Mesendoderm (in vitro differentiated cells): ENCODE results near the gene CCDC6.

Experiments
- DNase-seq: peaks from one replicate; pipeline ENCODE4 v3.0.0; 2013
- H2AK5ac ChIP-seq: 2 replicates; pipeline ENCODE4 v1.6.1; 2013; ENCODE audit warnings: low read length, inconsistent platforms
- H2BK120ac ChIP-seq: 2 replicates; pipeline ENCODE4 v1.6.1; 2013; ENCODE audit warnings: low read depth, mild to moderate bottlenecking, low read length, moderate library complexity, mixed read lengths
- H2BK15ac ChIP-seq: replicated peaks from 2 replicates; pipeline ENCODE4 v1.6.1; 2013; ENCODE audit warnings: low read depth, mild to moderate bottlenecking, moderate library complexity
- H2BK5ac ChIP-seq: 2 replicates; pipeline ENCODE4 v1.6.1; 2013; ENCODE audit warnings: low read length, inconsistent platforms
- H3K18ac ChIP-seq: 2 replicates; pipeline ENCODE4 v1.6.1; 2013; ENCODE audit warnings: mild to moderate bottlenecking, low read length, mixed read lengths
- H3K23ac ChIP-seq: one replicate; pipeline ENCODE4 v1.6.1; 2013; ENCODE audit warnings: low read length
- H3K27ac ChIP-seq: 2 replicates; pipeline ENCODE4 v1.5.1; 2013; ENCODE audit warnings: low read depth, mild to moderate bottlenecking, inconsistent platforms, low read length, moderate library complexity
- H3K27me3 ChIP-seq: 2 replicates; pipeline ENCODE4 v1.6.1; 2013; ENCODE audit warnings: low read length, control low read depth, mild to moderate bottlenecking, inconsistent platforms; ENCODE audit not compliant: insufficient read depth, poor library complexity
- H3K36me3 ChIP-seq: 2 replicates; pipeline ENCODE4 v1.6.1; 2013; ENCODE audit warnings: low read length, inconsistent platforms; ENCODE audit not compliant: control insufficient read depth, insufficient read depth
- H3K4ac ChIP-seq: one replicate; pipeline ENCODE4 v1.6.1; 2013; ENCODE audit warnings: low read depth, mild to moderate bottlenecking, low read length, moderate library complexity
- H3K4me1 ChIP-seq: 2 replicates; pipeline ENCODE4 v1.6.1; 2013; ENCODE audit warnings: low read depth, low read length, inconsistent platforms; ENCODE audit not compliant: control insufficient read depth
- H3K4me2 ChIP-seq: 2 replicates; pipeline ENCODE4 v1.6.1; 2013; ENCODE audit warnings: low read length
- H3K4me3 ChIP-seq: 2 replicates; pipeline ENCODE4 v1.5.1; 2013; ENCODE audit warnings: mild to moderate bottlenecking, low read length
- H3K56ac ChIP-seq: one replicate; pipeline ENCODE4 v1.6.1; 2013; ENCODE audit warnings: low read length
- H3K79me1 ChIP-seq: 2 replicates; pipeline ENCODE4 v1.6.1; 2013; ENCODE audit warnings: low read length, inconsistent platforms
- H3K79me2 ChIP-seq: 2 replicates; pipeline ENCODE4 v1.6.1; 2013; ENCODE audit warnings: mild to moderate bottlenecking, low read length; ENCODE audit not compliant: control insufficient read depth, insufficient read depth
- H3K9ac ChIP-seq: 2 replicates; pipeline ENCODE4 v1.6.1; 2013; ENCODE audit warnings: low read length, inconsistent platforms
- H4K5ac ChIP-seq: one replicate; pipeline ENCODE4 v1.6.1; 2013; ENCODE audit warnings: low read length
- H4K8ac ChIP-seq: one replicate; pipeline ENCODE4 v1.6.1; 2013; ENCODE audit warnings: low read depth, mild to moderate bottlenecking, control low read depth, low read length, moderate library complexity
- WGBS: extraction: QIAGEN DNeasy Blood & Tissue Kit; methylation state at CpG from one replicate; pipeline ENCODE4 v1.1.7; 2013; ENCODE audit warnings: low lambda C conversion rate, missing lambda C conversion rate; ENCODE audit not compliant: insufficient coverage; ENCODE audit errors: extremely low coverage; 5-methylcytosine and 5-hydroxymethylcytosine counted together

CCDC6 gene

GRCh38 chr10:59851864-59852263 lies 54.5 kb downstream of the CCDC6 start:
- H3K4me2 ChIP-seq, result no peak overlapping the region
- H3K18ac ChIP-seq, result no peak overlapping the region
- no peak overlapping the region for H3K56ac ChIP-seq
- H3K79me1 ChIP-seq, result no peaks in the 10 kb centered on the region
- no peak overlapping the region for H3K4me3 ChIP-seq
- no peak overlapping the region for H3K23ac ChIP-seq
- H3K9ac ChIP-seq, result no peak overlapping the region
- H3K79me2 ChIP-seq, result peaks cover 10% of the 10 kb centered on the region
- H3K27me3 ChIP-seq, result no peaks in the 10 kb centered on the region
- H2AK5ac ChIP-seq, result no peak overlapping the region
- WGBS, result no CpG with 5 or more reads among the region's 4 CpGs
- no peak overlapping the region for H4K8ac ChIP-seq
- H3K4ac ChIP-seq, result no peak overlapping the region
- H2BK15ac ChIP-seq, result no peak overlapping the region
- H3K27ac ChIP-seq, result no peak overlapping the region
- H3K4me1 ChIP-seq, result no peaks in the 10 kb centered on the region
- H4K5ac ChIP-seq, result no peak overlapping the region
- no peak overlapping the region for H2BK120ac ChIP-seq
- no peaks in the 10 kb centered on the region for H3K36me3 ChIP-seq
- no peak for DNase-seq
- H2BK5ac ChIP-seq, result no peak overlapping the region

GRCh38 chr10:59847888-59848287 lies 58.5 kb downstream of the CCDC6 start:
- H3K36me3 ChIP-seq, result no peaks in the 10 kb centered on the region
- no peak overlapping the region for H3K23ac ChIP-seq
- H2BK15ac ChIP-seq, result no peak overlapping the region
- no peak overlapping the region for H4K8ac ChIP-seq
- no peak overlapping the region for H2BK5ac ChIP-seq
- no peak overlapping the region for H3K27ac ChIP-seq
- H3K9ac ChIP-seq, result no peak overlapping the region
- H2AK5ac ChIP-seq, result no peak overlapping the region
- H2BK120ac ChIP-seq, result no peak overlapping the region
- DNase-seq, result peak; percentile 16
- no peaks in the 10 kb centered on the region for H3K79me2 ChIP-seq
- no peak overlapping the region for H3K4ac ChIP-seq
- no peaks in the 10 kb centered on the region for H3K79me1 ChIP-seq
- H4K5ac ChIP-seq, result no peak overlapping the region
- H3K4me1 ChIP-seq, result no peaks in the 10 kb centered on the region
- no peak overlapping the region for H3K18ac ChIP-seq
- WGBS, result no CpG with 5 or more reads among the region's 7 CpGs
- H3K27me3 ChIP-seq, result no peaks in the 10 kb centered on the region
- H3K4me2 ChIP-seq, result no peak overlapping the region
- H3K4me3 ChIP-seq, result no peak overlapping the region
- H3K56ac ChIP-seq, result no peak overlapping the region

- Histone ChIP-seq H3K56ac (no peak overlapping the region), H3K23ac (no peak overlapping the region), H2BK15ac (no peak overlapping the region), H3K4me2 (no peak overlapping the region), H3K18ac (no peak overlapping the region), H3K79me1 (no peaks in the 10 kb centered on the region), H4K8ac (no peak overlapping the region), H3K4me1 (no peaks in the 10 kb centered on the region), H2BK120ac (no peak overlapping the region), H2BK5ac (no peak overlapping the region), H4K5ac (no peak overlapping the region), H3K79me2 (no peaks in the 10 kb centered on the region), H3K27me3 (no peaks in the 10 kb centered on the region), H3K36me3 (no peaks in the 10 kb centered on the region), H3K27ac (no peak overlapping the region), H3K9ac (no peak overlapping the region), H3K4ac (no peak overlapping the region), H3K4me3 (no peak overlapping the region), H2AK5ac (no peak overlapping the region)
- DNase-seq, result peak; percentile 93
- no CpG with 5 or more reads among the region's 2 CpGs for WGBS
Observed at GRCh38 chr10:59847326-59847725, 59.0 kb downstream of the CCDC6 start.

- Histone ChIP-seq H3K79me1 (no peaks in the 10 kb centered on the region), H2BK15ac (no peak overlapping the region), H2AK5ac (no peak overlapping the region), H3K56ac (no peak overlapping the region), H3K79me2 (no peaks in the 10 kb centered on the region), H3K4me3 (no peak overlapping the region), H4K8ac (no peak overlapping the region), H3K36me3 (no peaks in the 10 kb centered on the region), H3K9ac (no peak overlapping the region), H3K4ac (no peak overlapping the region), H3K18ac (no peak overlapping the region), H3K27ac (no peak overlapping the region), H3K23ac (no peak overlapping the region), H3K4me2 (no peak overlapping the region), H3K27me3 (no peaks in the 10 kb centered on the region), H2BK5ac (no peak overlapping the region), H2BK120ac (no peak overlapping the region), H3K4me1 (no peaks in the 10 kb centered on the region), H4K5ac (no peak overlapping the region)
- DNase-seq, result no peak
- no CpG with 5 or more reads among the region's 3 CpGs for WGBS
Observed at GRCh38 chr10:59844436-59844835, 61.9 kb downstream of the CCDC6 start.

GRCh38 chr10:59843748-59844147 lies 62.6 kb downstream of the CCDC6 start:
- Histone ChIP-seq H3K36me3 (no peaks in the 10 kb centered on the region), H3K4me3 (no peak overlapping the region), H3K23ac (no peak overlapping the region), H3K4ac (no peak overlapping the region), H3K4me1 (no peaks in the 10 kb centered on the region), H4K8ac (no peak overlapping the region), H4K5ac (no peak overlapping the region), H3K79me2 (no peaks in the 10 kb centered on the region), H3K79me1 (peaks cover 1% of the 10 kb centered on the region), H3K4me2 (no peak overlapping the region), H3K18ac (no peak overlapping the region), H2BK15ac (no peak overlapping the region), H2BK5ac (no peak overlapping the region), H3K27ac (no peak overlapping the region), H3K27me3 (no peaks in the 10 kb centered on the region), H3K9ac (no peak overlapping the region), H2AK5ac (no peak overlapping the region), H3K56ac (no peak overlapping the region), H2BK120ac (no peak overlapping the region)
- no peak for DNase-seq
- no CpG with 5 or more reads among the region's 2 CpGs for WGBS

GRCh38 chr10:59839576-59839975 lies 66.8 kb downstream of the CCDC6 start:
- Histone ChIP-seq H3K4ac (no peak overlapping the region), H2AK5ac (no peak overlapping the region), H3K4me3 (no peak overlapping the region), H3K27me3 (no peaks in the 10 kb centered on the region), H3K18ac (no peak overlapping the region), H3K4me1 (no peaks in the 10 kb centered on the region), H2BK120ac (no peak overlapping the region), H2BK5ac (no peak overlapping the region), H3K36me3 (no peaks in the 10 kb centered on the region), H3K9ac (no peak overlapping the region), H2BK15ac (no peak overlapping the region), H3K4me2 (no peak overlapping the region), H3K23ac (no peak overlapping the region), H4K5ac (no peak overlapping the region), H3K79me2 (no peaks in the 10 kb centered on the region), H3K27ac (no peak overlapping the region), H3K56ac (no peak overlapping the region), H3K79me1 (peaks cover 5% of the 10 kb centered on the region), H4K8ac (no peak overlapping the region)
- no CpG with 5 or more reads among the region's 6 CpGs for WGBS
- no peak for DNase-seq
